Stimulated activated CD4-positive, alpha-beta T cell treated with anti-CD3 and anti-CD28 coated beads, TNF-alpha, amount 100 ng/mL, for 48 hours (primary cell): ENCODE results near the gene CDC42BPA.
"Not testable (repeated sequence)": the region's sequence is repeated elsewhere in the genome, so short reads cannot be mapped to it uniquely, and the experiment has no call there.

Experiments used
- DNase-seq, 3 donors: peaks; one replicate each; pipeline ENCODE4 v3.0.0-alpha.2; 2020; ENCODE audit warnings: low read depth in 3 of 3

CDC42BPA gene

DNA sequence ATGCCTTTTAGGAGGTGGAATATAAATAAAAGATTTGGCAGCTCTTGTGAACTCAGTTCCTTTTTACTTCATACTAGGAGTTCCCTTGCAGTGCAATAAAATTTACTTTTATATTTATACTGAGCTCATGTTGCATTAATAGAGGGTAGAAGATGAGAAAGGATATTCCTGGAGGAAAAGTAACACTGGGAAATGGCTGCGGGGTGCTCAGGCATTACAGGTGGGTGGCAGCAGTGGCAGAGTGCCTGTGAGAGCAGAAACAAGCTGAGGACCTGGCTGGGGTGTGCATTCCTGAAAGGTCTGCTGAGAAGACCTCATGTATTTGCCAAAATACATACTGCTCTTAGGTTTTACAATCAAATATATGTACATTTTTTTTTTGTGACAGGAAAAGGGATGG lies 251.3 kb downstream of the CDC42BPA start:
- DNase-seq = no peak

DNA sequence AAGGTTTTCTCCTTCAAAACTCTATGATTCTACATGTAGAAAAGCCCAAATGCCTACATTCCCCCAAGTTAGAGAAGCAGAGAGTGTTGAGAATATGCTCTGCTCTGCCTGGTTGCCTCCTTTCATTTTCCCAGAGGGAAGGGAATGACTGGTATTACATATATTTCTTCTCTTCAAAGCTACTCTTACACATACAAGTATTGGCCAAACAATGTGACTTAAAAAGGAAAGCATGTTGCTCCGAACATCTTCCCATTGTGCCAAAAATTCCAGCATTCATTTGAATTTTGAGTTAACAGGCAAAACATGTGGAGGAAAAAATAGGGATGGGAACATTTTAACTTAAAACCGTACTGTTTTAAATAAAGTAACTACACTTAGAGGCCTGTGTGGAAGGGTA lies 253.0 kb downstream of the CDC42BPA start:
- DNase-seq = no peak

DNA sequence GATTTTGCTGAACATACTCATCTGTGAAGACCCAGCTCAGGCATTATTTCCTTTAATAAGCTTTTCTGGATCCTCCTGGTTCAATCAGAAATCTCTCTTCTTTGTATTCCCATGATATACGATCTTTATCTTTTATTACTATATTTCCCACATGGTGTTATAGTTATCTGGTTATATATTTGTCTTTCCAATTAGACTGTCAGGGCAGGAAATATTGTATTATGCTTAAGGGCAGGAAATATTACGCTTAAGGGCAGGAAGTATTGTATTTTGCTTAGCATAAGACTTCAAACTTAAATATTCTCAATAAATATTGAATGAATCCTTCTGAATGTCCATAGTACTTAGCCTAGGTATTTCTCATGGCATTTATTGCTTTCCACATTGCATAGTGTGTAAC lies 256.0 kb downstream of the CDC42BPA start:
- no peak for DNase-seq

DNA sequence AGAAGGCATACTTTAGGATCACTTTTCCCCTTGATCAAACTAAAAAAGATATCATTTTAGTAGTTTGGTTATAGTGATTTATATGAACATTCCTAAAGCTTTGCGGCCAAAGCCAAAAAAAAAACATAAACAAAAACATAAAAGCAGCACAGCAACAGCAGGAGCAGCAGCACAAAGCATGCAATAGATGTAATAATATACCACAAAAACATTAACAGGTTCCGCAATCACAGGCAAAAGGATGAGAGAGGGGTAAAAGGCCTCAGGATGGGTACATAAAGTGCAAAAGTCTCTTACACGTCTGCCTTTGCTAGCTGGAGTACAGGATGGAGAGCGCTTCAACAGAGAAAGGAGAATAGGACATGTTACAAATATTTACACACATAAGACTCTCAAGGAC lies 259.2 kb downstream of the CDC42BPA start:
- DNase-seq = no peak

DNA sequence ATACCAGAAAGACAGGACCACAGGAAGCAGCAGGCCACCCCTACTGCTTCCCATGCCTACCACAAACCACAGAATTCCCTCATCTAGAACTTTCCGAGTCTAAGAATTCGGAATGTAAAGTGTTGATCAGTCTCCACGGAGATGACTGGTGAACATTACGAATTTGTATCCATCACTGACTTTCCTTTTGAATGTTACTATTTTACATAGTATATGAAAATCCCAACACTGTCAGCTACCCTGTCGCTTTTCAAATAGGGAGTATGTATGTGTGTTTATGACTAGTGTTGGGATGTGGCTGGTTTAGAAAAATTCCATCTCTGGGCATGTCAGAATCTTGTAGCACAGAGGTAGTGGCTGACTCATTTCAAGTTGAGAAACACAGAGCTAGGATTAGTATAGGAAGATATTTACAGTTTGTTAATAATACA lies 260.0 kb downstream of the CDC42BPA start:
- DNase-seq = no peak

DNA sequence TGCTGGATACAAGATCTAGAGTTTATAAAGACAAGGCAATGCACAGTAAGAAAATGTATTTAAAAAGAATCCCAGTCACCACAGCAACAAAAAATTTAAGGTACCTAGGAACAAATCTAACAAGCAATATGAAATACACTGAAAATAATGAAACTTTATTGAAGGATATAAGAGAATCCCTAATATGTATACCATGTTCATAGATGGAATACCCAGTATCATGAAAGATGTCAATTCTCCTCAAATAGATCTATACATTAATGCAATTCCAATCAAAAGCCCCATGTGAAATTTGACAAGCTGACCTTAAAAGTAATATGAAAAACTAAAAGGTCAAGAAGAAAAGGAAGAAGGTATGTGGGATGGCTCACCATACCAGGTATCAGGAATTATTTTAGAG lies 269.0 kb downstream of the CDC42BPA start:
- DNase-seq = no peak

DNA sequence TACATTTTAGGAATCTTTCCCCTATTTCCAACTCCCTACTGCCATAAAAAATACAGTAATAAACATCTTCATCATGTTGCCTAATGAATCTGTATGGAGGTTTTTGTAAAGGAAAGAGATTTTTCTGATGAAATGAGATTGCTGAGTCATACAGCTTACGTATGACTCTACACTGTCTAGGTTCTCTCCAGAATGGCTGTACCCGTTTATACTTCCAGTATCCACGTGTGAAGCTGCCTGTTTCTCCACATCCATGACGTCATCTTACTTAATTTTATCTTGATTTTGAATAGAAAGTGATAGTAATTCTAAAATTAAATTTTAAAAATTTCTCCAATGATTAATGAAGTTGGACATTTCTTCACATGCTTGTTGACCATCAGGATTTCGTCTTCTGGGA lies 274.5 kb downstream of the CDC42BPA start:
- DNase-seq = no peak

DNA sequence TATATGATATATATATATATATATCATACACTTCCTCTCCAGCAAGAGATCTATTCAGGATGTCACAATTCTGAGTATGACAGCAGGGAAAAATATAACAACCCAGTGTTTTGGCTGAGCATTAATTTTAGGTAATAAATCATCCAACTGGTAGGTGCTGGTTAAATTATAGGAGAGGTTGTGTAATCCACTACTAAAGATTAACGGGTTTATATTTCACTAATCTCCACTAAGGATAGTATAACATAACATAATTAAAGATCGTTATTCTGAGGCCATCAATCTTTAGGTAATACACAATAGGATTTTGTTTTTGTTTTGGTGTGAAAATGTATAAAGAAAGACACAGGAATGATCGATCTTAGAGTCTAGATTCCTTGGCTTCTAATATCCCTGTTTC lies 276.0 kb downstream of the CDC42BPA start:
- DNase-seq = no peak

DNA sequence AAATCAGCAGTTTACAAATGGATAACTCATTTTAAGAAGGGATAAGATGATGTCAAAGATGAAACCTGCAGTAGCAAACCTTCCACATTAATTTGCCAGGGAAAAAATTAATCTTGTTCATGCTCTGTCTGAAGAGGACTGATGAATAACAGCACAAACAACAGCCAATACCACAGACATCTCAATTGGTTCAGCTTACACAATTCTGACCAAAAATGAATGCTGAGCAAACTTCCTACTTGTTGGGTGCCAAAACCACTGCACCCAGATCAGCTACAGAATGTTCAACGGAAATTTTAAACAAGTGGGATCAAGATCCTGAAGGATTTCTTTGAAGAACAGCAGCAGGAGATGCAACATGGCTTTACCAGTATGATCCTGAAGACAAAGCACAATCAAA lies 279.9 kb downstream of the CDC42BPA start:
- no peak for DNase-seq

DNA sequence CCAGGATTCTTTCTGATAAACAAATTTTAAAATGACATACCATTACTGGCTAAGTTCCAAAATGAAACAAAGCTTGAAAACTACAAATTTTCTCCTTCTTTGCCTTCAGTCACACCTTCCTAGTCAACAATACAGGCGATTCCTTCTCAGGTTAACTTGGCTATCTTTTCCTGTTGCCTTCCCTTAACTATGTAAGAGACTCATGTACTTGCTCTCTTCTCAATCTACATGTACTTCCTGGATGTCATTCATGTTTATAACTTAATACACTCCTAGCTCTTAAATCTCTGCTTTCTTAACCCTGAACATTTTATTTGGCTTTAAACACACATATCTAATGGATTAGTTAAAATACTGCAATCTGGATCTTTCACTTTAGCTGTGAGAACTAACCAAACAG lies 281.2 kb downstream of the CDC42BPA start:
- DNase-seq = no peak

DNA sequence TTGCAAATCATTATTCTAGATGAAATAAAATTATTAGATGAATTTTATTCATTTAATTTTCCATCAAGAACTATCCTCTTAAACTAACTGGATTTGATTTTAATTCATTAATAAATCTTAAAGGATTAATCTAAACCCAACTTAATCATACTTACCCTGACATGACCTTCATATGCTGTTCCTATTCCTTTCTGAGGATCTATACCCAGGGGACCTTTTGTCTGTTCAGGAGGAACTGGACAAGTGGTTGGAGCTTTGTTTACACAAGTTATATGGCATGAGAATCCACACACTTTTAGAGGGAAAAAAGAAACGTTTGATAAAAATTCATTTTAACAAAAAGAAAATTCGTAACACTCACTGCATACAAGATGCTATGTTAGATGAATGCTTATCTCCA lies 283.0 kb downstream of the CDC42BPA start:
- DNase-seq = no peak

DNA sequence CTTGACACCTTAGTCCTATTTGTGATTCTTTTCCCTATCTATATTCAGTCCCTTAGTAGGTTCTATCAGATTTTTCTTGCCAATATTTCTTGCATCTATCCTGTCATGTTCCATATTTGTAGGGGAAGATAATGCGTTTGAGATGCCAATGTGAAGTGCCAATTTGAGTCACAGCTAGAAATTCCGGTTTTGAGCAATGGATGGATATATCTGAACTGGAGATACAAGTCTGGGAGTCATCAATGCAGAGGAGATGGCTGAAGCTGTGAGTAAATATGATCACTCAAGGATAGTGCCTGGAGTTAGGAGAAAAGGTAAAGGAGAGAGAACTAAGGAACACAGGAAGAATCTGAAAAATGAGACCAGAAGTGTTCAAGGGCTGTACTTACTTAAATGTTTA lies 284.4 kb downstream of the CDC42BPA start:
- no peak for DNase-seq

DNA sequence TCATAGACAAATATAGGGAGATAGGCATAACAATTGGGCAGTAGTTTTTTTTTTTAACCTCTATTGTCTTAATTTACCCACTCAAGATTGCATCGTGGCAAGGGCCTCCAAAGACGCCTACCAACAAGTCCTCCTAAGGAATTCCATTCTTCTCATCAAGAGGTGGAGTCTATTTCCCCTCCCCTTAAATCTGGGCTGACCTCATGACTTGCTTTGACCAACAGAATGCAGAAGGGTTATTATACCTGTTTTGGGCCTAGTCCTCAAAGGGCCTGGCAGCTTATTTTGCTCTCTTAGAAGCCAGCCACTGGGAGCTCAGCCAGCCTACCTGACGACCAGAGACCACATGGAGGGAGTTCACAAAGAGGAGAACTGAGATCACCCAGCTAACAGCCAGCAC lies 285.9 kb downstream of the CDC42BPA start:
- no peak for DNase-seq

DNA sequence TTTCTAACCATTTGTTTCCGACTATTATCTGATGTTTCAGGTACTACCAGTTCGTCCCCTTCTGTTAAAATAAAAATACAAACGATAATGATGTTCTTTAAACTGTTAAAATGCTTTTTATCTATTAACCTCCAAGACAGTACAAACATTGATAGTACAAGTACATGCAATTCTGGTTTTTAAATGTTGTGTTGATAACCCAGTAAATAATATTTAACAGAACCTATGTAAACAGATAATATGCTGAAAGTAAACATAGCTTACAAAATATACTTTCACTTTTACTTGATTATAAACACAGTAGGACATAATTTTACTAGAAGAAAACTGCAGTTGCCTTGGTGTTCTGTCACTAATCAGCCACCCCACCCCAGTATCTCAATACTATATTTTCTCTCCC lies 301.3 kb downstream of the CDC42BPA start:
- DNase-seq = no peak

DNA sequence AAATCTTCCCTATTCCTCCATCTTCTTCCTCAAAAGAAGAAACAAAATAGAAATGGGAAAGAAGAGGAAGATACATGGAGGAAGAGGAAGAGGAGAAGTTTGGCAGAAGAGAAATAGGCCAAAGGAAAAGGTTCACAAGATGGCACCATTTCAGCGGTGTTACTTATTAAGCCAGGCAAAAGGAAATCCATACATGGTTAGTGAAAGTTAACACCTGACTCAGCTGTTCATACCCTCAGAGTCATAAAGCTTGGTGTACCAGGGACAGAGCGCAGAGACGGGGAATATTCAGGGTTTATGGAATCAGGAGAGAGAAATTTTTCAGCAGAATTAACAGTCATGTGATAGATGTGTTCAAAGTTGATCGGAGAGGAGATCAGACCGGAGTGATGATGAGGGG lies 307.6 kb downstream of the CDC42BPA start:
- no peak for DNase-seq

DNA sequence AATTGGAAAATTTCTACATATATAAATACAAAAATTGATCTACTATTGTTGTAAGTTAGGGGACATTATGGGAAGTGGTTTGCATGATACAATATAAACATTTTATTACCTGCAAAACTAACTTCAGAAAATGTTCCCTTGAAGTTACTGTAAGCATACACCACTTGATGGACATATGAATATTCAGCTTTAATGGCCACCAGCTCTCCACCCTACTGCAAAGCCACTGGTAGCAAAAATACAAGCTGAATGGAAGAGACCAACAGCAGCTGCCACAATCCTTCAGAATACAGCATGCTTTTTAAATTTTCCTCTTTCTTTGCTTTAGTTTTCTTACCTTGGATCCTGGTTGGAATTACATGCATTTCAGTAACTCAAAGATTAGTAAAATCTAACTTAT lies 308.4 kb downstream of the CDC42BPA start:
- no peak for DNase-seq

DNA sequence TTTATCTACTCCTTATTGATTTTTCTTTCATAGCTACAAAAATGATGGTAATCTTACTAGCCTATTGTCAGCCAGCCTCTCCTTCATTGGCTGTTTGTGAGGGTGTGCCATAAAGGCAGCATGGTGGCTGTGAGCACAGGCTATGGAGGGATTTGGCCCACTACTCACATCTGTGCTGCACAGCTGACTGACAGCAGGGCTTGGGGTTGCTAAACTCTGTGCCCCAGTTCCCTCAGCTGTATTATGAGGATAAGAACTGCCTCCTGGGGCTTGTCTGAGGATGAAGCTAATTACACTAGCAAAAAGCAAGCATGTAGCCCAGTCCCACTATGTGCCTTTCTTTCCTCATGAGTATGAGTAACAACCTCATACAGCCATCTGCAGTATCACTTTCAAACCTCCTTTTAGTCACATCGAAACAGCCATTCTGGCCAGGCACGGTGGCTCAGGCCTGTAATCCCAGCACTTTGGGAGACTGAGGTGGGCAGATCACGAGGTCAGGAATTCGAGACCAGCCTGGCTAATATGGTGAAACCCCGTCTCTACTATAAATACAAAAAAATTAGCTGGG lies 312.0 kb downstream of the CDC42BPA start:
- DNase-seq = no peak

DNA sequence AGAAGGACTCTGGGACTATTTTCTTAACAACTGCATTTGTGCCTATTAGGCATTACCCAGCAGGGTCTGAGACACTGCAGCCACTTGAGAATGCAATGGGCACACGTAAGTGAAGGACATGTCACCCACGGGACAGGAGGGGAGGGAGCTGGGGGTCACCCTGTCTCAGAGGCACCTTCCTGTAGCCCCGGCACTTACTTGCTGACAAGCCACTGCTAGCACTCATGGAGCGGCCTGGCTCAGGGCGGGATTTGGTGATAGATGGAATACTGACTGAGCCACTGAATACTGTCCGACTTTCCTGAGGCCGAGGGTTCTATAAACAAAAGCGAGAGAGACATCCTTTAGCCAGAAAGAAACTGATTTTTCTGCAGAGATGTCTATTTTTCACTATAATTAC lies 313.5 kb downstream of the CDC42BPA start:
- DNase-seq = no peak

DNA sequence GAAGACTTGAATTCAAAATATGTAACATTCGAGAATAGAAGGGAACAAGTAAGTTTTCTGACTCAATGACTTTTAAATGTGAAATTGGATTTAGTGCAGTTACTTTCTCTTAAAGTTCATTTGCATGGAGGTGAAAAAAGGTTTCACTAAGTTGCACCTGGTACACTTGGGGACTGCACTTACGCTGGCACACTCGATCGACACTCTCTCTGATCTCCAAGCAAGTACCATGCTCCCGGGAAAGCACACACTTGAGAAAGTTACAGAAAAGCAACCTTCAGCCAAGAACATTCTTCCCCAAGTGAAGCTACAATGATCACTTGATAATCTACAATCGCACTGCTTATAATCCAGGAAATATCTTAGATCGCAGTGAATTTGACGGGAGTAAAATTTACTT lies 315.1 kb downstream of the CDC42BPA start:
- DNase-seq = no peak

DNA sequence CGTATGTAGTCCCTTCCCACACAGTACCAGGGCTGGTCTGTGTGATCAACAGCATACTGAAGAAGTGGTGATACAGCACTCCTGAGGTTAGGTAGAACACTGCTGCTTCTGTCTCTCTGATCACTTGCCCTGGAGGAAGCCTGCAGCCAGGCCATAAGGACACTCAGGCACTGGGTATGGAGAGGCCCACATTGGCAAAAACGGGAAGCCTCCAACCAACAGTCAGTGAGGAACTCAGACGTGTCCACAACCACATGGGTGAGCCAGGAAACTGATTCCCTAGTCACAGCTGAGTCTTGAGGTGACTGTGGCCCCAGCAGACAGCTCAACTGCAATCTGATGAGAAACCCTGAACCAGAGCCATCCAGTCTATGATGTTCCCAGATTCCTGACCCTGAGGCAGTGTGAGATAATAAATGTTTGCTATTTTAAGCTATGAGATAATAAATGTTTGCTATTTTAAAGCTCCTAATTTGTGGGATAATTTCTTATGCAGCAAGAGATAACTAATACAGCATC lies 315.7 kb downstream of the CDC42BPA start:
- no peak for DNase-seq

DNA sequence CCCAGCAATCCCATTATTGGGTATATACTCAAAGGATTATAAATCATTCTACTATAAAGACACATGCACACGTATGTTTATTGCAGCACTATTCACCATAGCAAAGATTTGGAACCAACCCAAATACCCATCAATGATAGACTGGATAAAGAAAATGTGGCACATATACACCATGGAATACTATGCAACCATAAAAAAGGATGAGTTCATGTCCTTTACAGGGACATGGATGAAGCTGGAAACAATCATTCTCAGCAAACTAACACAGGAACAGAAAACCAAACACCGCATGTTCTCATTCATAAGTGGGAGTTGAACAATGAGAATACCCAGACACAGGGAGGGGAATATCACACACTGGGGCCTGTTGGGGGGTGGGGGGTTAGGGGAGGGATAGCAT lies 318.7 kb downstream of the CDC42BPA start:
- not testable (repeated sequence) for DNase-seq

DNA sequence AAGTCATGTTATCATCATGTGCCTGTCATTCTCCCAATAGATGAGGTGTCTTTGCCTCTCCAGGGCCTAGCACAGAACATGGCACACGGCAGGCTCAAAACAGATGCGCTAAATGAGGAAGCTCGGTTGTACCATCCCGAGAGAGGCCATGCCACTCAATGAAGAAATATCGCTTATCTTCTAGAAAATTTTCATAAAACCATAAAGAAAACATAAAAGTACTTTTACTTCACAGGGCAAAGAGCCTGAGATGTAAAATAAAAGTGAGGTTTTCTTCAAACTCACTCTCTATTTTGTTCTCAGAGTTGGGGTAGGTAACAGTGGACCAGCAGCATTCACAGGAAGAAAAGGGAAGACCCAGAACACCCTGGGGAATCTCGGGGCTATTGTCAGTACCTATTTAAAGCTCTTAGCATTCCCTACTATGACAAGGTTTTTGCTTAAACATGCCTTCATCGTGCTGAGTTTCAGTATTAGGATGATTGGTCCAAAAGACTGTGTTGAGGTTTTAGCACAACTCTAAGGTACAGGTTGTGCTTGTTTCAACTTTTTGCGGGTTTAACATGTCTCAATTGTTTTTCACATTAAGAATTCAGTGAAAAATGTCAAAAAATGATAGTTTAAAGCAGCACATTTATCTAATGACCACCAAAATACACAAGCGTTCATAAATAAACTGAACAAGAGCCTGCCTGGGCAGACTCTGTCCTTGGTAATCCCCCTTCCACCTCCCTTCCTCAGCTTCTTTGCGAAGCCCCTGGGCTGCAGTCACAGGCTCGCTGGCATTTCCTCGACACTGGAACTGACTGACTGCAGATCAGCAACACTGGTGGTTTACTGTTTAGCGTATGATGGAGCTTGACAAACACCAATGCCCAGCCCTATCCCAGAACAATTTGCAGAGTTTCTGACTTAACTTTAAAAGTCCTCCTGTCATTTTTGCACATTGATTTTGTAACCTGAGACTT lies 322.6 kb downstream of the CDC42BPA start:
- no peak for DNase-seq
